Measurements from ENCODE around the gene PCNX3. TPM values are rescaled to one million over a fixed set of nuclear protein-coding genes. Genes with fewer than 3 reads are reported as not detected.

PCNX3 gene
- total RNA-seq, 1 donor, result 27.9 TPM

DNA sequence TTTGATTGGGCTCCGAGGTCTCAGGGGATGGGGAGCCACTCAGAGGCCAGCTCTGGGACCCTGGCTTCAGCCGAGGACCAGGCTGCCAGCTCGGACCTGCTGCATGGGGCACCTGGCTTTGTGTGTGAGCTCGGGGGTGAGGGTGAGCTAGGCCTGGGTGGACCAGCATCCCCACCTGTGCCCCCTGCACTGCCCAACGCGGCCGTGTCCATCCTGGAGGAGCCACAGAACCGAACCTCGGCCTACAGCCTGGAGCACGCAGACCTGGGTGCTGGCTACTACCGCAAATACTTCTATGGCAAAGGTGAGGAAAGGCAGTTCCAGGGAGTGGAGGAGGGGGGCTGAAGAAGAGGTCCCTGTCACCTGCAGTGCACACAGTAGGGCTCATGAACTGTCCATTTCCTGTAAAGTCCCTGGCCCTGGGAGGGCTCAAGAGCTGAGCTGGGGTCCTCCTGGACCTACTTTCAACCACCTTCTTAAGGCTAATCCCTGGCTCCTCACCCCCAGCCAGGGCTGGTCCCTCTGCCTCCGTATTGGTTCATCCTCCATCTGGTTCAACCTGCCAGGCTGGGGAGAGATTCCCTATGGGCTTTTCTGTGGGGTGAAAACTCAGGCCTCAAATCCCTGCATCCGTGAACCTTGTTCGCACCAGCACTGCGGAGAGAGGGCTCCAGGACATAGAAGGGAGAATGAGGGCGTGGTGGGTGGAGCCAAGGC lies 25.9 kb downstream of the PCNX3 start:
- Histone ChIP-seq H3K9me3 (ENCODE audit: low read depth, low read length) (no peaks in the 10 kb centered on the region), H3K4me1 (ENCODE audit: insufficient read depth, low read length) (peaks cover 19% of the 10 kb centered on the region), H3K4me3 (ENCODE audit: insufficient read depth, low read length) (no peak overlapping the region), H3K36me3 (ENCODE audit: insufficient read depth, low read length) (peaks cover 11% of the 10 kb centered on the region), H3K27me3 (ENCODE audit: insufficient read depth, low read length) (no peaks in the 10 kb centered on the region), H3K27ac (ENCODE audit: low read depth, low read length) (no peak overlapping the region), H4K20me1 (ENCODE audit: insufficient read depth, low read length) (peaks cover 16% of the 10 kb centered on the region), H2AFZ (ENCODE audit: low read length) (no peak overlapping the region), H3K79me2 (ENCODE audit: insufficient read depth, low read length) (peaks cover 9% of the 10 kb centered on the region), H3K4me2 (ENCODE audit: insufficient read depth, low read length) (no peak overlapping the region)
- TF ChIP-seq, protein P1, sequence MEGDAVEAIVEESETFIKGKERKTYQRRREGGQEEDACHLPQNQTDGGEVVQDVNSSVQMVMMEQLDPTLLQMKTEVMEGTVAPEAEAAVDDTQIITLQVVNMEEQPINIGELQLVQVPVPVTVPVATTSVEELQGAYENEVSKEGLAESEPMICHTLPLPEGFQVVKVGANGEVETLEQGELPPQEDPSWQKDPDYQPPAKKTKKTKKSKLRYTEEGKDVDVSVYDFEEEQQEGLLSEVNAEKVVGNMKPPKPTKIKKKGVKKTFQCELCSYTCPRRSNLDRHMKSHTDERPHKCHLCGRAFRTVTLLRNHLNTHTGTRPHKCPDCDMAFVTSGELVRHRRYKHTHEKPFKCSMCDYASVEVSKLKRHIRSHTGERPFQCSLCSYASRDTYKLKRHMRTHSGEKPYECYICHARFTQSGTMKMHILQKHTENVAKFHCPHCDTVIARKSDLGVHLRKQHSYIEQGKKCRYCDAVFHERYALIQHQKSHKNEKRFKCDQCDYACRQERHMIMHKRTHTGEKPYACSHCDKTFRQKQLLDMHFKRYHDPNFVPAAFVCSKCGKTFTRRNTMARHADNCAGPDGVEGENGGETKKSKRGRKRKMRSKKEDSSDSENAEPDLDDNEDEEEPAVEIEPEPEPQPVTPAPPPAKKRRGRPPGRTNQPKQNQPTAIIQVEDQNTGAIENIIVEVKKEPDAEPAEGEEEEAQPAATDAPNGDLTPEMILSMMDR (IDR thresholded peaks at IDR 0.05; ENCODE audit: extremely low read depth, low read depth, low read length), result no peak
- DNase-seq (ENCODE audit: insufficient read length, low spot score, missing footprints), result no peak

DNA sequence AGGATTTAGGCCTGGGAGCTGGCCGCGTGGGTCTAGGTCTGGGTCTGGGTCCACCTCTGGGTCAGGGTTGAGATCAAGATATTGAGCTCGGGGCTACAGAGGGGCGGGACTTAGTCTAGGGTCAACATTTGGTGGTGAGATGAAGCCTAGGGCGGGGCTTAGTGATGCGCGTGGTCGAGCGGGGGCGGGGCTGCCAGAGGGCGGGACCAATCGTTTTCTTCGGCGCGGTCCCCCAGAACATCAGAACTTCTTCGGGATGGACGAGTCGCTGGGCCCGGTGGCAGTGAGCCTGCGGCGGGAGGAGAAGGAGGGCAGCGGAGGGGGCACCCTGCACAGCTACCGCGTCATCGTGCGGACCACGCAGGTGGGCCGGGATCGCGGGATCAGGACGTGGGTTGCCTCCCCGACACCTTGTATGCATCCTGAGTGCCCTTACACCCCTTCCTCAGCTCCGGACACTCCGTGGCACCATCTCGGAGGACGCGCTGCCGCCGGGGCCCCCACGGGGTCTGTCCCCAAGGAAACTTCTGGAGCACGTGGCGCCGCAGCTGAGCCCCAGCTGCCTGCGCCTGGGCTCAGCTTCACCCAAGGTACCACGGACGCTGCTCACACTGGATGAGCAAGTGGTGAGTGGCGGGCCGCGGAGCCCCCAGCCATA lies 26.6 kb downstream of the PCNX3 start:
- H2AFZ ChIP-seq (ENCODE audit: low read length), result no peak overlapping the region

DNA sequence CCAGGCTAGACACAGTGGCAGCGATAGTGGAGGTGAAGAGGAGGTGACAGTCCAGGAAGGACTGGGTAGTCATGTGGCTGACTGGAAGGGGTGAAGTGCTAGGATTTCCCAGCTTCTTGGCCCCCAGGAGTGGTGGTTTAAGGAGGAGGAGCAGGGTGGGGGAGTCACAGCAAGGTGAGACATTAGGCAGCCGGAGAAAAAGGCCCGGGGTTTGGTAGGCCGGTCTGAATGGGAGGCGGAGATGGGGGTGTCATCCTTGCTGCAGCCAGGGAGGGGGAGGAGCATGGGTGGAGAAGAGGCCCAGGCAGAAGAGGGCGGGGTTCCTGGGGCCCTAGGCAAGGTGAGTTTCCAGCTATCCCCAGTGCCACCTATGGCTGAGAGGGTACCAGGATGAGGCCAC lies 28.4 kb downstream of the PCNX3 start:
- Histone ChIP-seq H3K4me3 (ENCODE audit: insufficient read depth, low read length) (no peak overlapping the region), H3K4me1 (ENCODE audit: insufficient read depth, low read length) (peaks cover 7% of the 10 kb centered on the region), H3K9me3 (ENCODE audit: low read depth, low read length) (no peaks in the 10 kb centered on the region), H3K36me3 (ENCODE audit: insufficient read depth, low read length) (no peaks in the 10 kb centered on the region), H3K27ac (ENCODE audit: low read depth, low read length) (no peak overlapping the region), H3K79me2 (ENCODE audit: insufficient read depth, low read length) (peaks cover 3% of the 10 kb centered on the region), H3K4me2 (ENCODE audit: insufficient read depth, low read length) (no peak overlapping the region), H3K27me3 (ENCODE audit: insufficient read depth, low read length) (no peaks in the 10 kb centered on the region), H2AFZ (ENCODE audit: low read length) (no peak overlapping the region), H4K20me1 (ENCODE audit: insufficient read depth, low read length) (peaks cover 3% of the 10 kb centered on the region)
- DNase-seq (ENCODE audit: insufficient read length, low spot score, missing footprints), result no peak
- TF ChIP-seq, protein P1 (IDR thresholded peaks at IDR 0.05; ENCODE audit: extremely low read depth, low read depth, low read length), result no peak

More for the DNA sequence above, 26.6 kb downstream of the PCNX3 start:
- H3K36me3 ChIP-seq (ENCODE audit: insufficient read depth, low read length), result peaks cover 4% of the 10 kb centered on the region
- H3K27ac ChIP-seq (ENCODE audit: low read depth, low read length), result no peak overlapping the region
- H4K20me1 ChIP-seq (ENCODE audit: insufficient read depth, low read length), result peaks cover 12% of the 10 kb centered on the region
- TF ChIP-seq, protein P1 (IDR thresholded peaks at IDR 0.05; ENCODE audit: extremely low read depth, low read depth, low read length), result no peak
- DNase-seq (ENCODE audit: insufficient read length, low spot score, missing footprints), result peak; percentile 81
- H3K4me1 ChIP-seq (ENCODE audit: insufficient read depth, low read length), result peaks cover 19% of the 10 kb centered on the region
- no peak overlapping the region for H3K4me2 ChIP-seq (ENCODE audit: insufficient read depth, low read length)
- no peaks in the 10 kb centered on the region for H3K27me3 ChIP-seq (ENCODE audit: insufficient read depth, low read length)
- no peak overlapping the region for H3K4me3 ChIP-seq (ENCODE audit: insufficient read depth, low read length)
- H3K79me2 ChIP-seq (ENCODE audit: insufficient read depth, low read length), result peaks cover 9% of the 10 kb centered on the region
- no peaks in the 10 kb centered on the region for H3K9me3 ChIP-seq (ENCODE audit: low read depth, low read length)

DNA sequence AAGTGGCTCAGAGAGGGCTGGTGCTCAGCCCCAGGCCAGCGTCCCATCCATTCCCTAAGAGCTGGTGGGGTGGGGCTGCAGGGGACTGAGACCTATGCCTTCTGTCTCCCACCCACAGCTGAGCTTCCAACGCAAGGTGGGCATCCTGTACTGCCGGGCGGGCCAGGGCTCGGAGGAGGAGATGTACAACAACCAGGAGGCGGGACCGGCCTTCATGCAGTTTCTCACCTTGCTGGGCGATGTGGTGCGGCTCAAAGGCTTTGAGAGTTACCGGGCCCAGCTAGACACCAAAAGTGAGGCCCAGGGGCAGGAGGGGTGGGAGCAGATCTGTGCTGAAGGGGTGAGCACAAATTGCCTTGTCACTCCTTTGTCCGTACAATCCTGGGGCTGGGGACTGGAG lies 29.3 kb downstream of the PCNX3 start:
- Histone ChIP-seq H3K36me3 (ENCODE audit: insufficient read depth, low read length) (peaks cover 7% of the 10 kb centered on the region), H3K27ac (ENCODE audit: low read depth, low read length) (no peak overlapping the region), H3K4me2 (ENCODE audit: insufficient read depth, low read length) (no peak overlapping the region), H3K79me2 (ENCODE audit: insufficient read depth, low read length) (no peaks in the 10 kb centered on the region), H3K4me3 (ENCODE audit: insufficient read depth, low read length) (no peak overlapping the region), H3K4me1 (ENCODE audit: insufficient read depth, low read length) (peaks cover 7% of the 10 kb centered on the region), H3K9me3 (ENCODE audit: low read depth, low read length) (no peaks in the 10 kb centered on the region), H4K20me1 (ENCODE audit: insufficient read depth, low read length) (peaks cover 3% of the 10 kb centered on the region), H2AFZ (ENCODE audit: low read length) (no peak overlapping the region), H3K27me3 (ENCODE audit: insufficient read depth, low read length) (no peaks in the 10 kb centered on the region)
- TF ChIP-seq, protein P1 (IDR thresholded peaks at IDR 0.05; ENCODE audit: extremely low read depth, low read depth, low read length), result no peak
- DNase-seq (ENCODE audit: insufficient read length, low spot score, missing footprints), result no peak
